ENCODE results near the gene LSAMP. TPM values are rescaled to one million over a fixed set of nuclear protein-coding genes. Genes with fewer than 3 reads are reported as not detected.
A peak's percentile ranks its signal among the peaks of the same experiment; 100 is the strongest.

LSAMP gene
- polyA plus RNA-seq, 3 donors, result 12.4 to 12.8 (median 12.5) TPM

- DNase-seq, result peak; percentile 22
These were observed 385.7 kb downstream of the LSAMP start for GRCh38 chr3:116059421-116060096.

- DNase-seq, result no peak
These were observed 386.4 kb downstream of the LSAMP start for GRCh38 chr3:116058844-116059243.

GRCh38 chr3:116057400-116058006 is 387.8 kb downstream of the LSAMP start:
- DNase-seq, result no peak

- no peak for DNase-seq
These were observed 389.0 kb downstream of the LSAMP start for GRCh38 chr3:116056280-116056679.

- no peak for DNase-seq
These were observed 392.3 kb downstream of the LSAMP start for GRCh38 chr3:116053017-116053416.

- DNase-seq, result no peak
These were observed 392.7 kb downstream of the LSAMP start for GRCh38 chr3:116052602-116053001.

GRCh38 chr3:116051586-116051985 is 393.7 kb downstream of the LSAMP start:
- no peak for DNase-seq

GRCh38 chr3:116051040-116051439 is 394.2 kb downstream of the LSAMP start:
- no peak for DNase-seq

GRCh38 chr3:116050311-116050915 is 394.9 kb downstream of the LSAMP start:
- no peak for DNase-seq

- no peak for DNase-seq
These were observed 396.3 kb downstream of the LSAMP start for GRCh38 chr3:116048991-116049390.

GRCh38 chr3:116046350-116046749 is 398.9 kb downstream of the LSAMP start:
- DNase-seq, result no peak

GRCh38 chr3:116045314-116045713 is 400.0 kb downstream of the LSAMP start:
- no peak for DNase-seq

GRCh38 chr3:116040152-116040551 is 405.1 kb downstream of the LSAMP start:
- DNase-seq, result no peak

- DNase-seq, result no peak
These were observed 405.7 kb downstream of the LSAMP start for GRCh38 chr3:116039651-116039985.

- DNase-seq, result no peak
These were observed 406.2 kb downstream of the LSAMP start for GRCh38 chr3:116038968-116039650.

- no peak for DNase-seq
These were observed 407.1 kb downstream of the LSAMP start for GRCh38 chr3:116037954-116038911.

GRCh38 chr3:116035429-116035828 is 409.9 kb downstream of the LSAMP start:
- DNase-seq, result no peak

GRCh38 chr3:116034794-116035193 is 410.5 kb downstream of the LSAMP start:
- DNase-seq, result no peak

- no peak for DNase-seq
These were observed 411.2 kb downstream of the LSAMP start for GRCh38 chr3:116034086-116034485.

GRCh38 chr3:116033516-116033915 is 411.8 kb downstream of the LSAMP start:
- no peak for DNase-seq

GRCh38 chr3:116032176-116032575 is 413.1 kb downstream of the LSAMP start:
- no peak for DNase-seq
